Daoy (cell line): ENCODE measurements around the gene CYP2C19. TPM values are rescaled to one million over a fixed set of nuclear protein-coding genes. Genes with fewer than 3 reads are reported as not detected.
"Not testable (repeated sequence)": the region's sequence is repeated elsewhere in the genome, so short reads cannot be mapped to it uniquely, and the experiment has no call there.

Experiments
- DNase-seq: peaks from one replicate; pipeline ENCODE4 v3.0.0-alpha.2; 2015; ENCODE audit warnings: low read depth
- total RNA-seq: library from RNA; depleted of rRNA; stranded (reverse); fragments of >200 nt; shearing (Covaris generic); gene quantifications from 2 replicates; pipeline ENCODE4 v1.2.3, GENCODE V29; 2014; rRNA removed

Gene CYP2C19
- not detected in 2 replicates for total RNA-seq

GRCh38 chr10:94762393-94762792 lies at the start of gene CYP2C19:
Gene CYP2C19 (plus strand): TSS chr10:94762681. CDS start chr10:94762706, 25 bp downstream.
- DNase-seq: no peak

- DNase-seq: no peak
These were observed 36.6 kb upstream of the CYP2C19 start for GRCh38 chr10:94725871-94726270.

GRCh38 chr10:94735197-94735596 lies 27.3 kb upstream of the CYP2C19 start:
- DNase-seq: no peak

- no peak for DNase-seq
These were observed 23.9 kb upstream of the CYP2C19 start for GRCh38 chr10:94738588-94738987.

- DNase-seq: no peak
These were observed 15.3 kb upstream of the CYP2C19 start for GRCh38 chr10:94747137-94747536.

GRCh38 chr10:94747838-94748237 lies 14.6 kb upstream of the CYP2C19 start:
- no peak for DNase-seq

- no peak for DNase-seq
These were observed 4.6 kb upstream of the CYP2C19 start for GRCh38 chr10:94757916-94758315.

GRCh38 chr10:94760586-94761178 lies 1.8 kb upstream of the CYP2C19 start:
- DNase-seq: no peak

GRCh38 chr10:94775425-94775824 lies 12.9 kb downstream of the CYP2C19 start:
- DNase-seq: not testable (repeated sequence)

- no peak for DNase-seq
These were observed 15.5 kb downstream of the CYP2C19 start for GRCh38 chr10:94777886-94778458.

GRCh38 chr10:94780844-94781243 lies 18.4 kb downstream of the CYP2C19 start:
- DNase-seq: no peak

- no peak for DNase-seq
These were observed 21.8 kb downstream of the CYP2C19 start for GRCh38 chr10:94784256-94784655.

GRCh38 chr10:94785211-94785610 lies 22.7 kb downstream of the CYP2C19 start:
- no peak for DNase-seq

- not testable (repeated sequence) for DNase-seq
These were observed 38.1 kb downstream of the CYP2C19 start for GRCh38 chr10:94800551-94800950.

- DNase-seq: no peak
These were observed 40.8 kb downstream of the CYP2C19 start for GRCh38 chr10:94803307-94803706.

GRCh38 chr10:94830025-94830424 lies 67.5 kb downstream of the CYP2C19 start:
- DNase-seq: not testable (repeated sequence)

- DNase-seq: no peak
These were observed 83.7 kb downstream of the CYP2C19 start for GRCh38 chr10:94846204-94846603.

- DNase-seq: no peak
These were observed 88.3 kb downstream of the CYP2C19 start for GRCh38 chr10:94850766-94851165.

GRCh38 chr10:94851263-94851662 lies 88.8 kb downstream of the CYP2C19 start:
- DNase-seq: no peak

GRCh38 chr10:94852438-94852837 lies 90.0 kb downstream of the CYP2C19 start:
- DNase-seq: no peak

GRCh38 chr10:94853065-94853464 lies 90.6 kb downstream of the CYP2C19 start:
- DNase-seq: no peak

- DNase-seq: no peak
These were observed 95.5 kb downstream of the CYP2C19 start for GRCh38 chr10:94858005-94858404.

- no peak for DNase-seq
These were observed 96.6 kb downstream of the CYP2C19 start for GRCh38 chr10:94859086-94859485.

- DNase-seq: no peak
These were observed 116.2 kb downstream of the CYP2C19 start for GRCh38 chr10:94878649-94879048.
